ENCODE data around the gene MAD2L2.

Gene MAD2L2

DNA sequence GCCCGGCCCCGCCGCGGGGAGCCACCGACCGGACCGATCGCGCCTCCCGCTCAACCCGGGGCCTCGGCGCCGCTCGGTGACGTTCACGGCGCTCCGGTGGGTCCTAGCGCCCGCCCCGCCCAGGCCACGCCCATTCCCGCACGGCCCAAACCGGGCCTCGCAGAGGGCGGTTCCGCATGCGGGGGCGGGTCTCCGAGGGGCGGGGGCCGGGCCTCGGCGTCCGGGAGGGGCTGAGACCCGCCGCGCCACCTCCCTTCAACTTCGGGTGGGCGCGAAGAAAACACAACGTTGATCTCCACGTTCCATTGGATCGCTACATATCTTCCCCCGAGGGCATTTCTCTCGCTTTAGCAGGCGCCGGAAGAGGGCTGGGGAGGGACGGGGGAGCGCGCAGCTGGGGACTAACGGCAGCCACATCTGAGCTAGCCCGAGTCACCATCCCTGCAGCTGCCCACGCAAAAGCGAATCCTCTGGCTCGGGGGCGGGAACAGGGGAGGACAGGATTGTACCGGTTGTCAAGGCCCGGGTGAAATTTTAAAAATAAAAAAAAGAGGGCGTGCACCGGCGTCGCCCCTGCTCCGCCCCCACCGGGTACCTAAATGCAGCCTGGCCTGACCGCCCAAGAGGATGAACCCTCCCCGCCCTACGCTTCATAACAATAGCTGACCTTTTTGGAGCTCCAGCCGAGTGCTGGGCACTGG, at the start of gene MAD2L2:
TSS of gene MAD2L2 (minus strand) at position 78 of the 701 bp plus-strand sequence. CDS start 547 bp downstream, outside the sequence.
- DNase-seq = peak; percentile 84

DNA sequence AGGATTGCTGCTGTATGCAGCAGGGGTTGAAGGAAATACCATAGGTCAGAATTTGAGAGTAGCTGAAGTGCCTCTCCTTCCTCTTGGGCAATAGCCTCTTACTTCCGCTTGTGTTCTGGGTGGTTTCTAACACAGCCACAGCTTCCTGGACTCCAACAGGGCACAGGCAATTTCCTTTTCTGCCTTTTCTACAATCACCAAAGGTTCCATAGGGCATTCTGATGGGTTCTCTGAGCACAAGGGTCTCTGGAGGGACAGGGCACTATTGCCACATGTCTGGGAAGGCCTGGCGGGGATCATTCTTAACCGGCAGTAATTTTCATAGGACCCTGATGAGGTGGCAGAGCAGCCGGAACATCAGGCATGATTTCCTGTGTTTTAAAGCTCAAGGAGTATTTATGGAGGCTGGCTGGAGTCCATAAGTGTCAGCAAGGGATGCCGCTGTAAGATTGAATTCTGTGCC, 49.5 kb upstream of the MAD2L2 start:
- peak; percentile 89 for DNase-seq

DNA sequence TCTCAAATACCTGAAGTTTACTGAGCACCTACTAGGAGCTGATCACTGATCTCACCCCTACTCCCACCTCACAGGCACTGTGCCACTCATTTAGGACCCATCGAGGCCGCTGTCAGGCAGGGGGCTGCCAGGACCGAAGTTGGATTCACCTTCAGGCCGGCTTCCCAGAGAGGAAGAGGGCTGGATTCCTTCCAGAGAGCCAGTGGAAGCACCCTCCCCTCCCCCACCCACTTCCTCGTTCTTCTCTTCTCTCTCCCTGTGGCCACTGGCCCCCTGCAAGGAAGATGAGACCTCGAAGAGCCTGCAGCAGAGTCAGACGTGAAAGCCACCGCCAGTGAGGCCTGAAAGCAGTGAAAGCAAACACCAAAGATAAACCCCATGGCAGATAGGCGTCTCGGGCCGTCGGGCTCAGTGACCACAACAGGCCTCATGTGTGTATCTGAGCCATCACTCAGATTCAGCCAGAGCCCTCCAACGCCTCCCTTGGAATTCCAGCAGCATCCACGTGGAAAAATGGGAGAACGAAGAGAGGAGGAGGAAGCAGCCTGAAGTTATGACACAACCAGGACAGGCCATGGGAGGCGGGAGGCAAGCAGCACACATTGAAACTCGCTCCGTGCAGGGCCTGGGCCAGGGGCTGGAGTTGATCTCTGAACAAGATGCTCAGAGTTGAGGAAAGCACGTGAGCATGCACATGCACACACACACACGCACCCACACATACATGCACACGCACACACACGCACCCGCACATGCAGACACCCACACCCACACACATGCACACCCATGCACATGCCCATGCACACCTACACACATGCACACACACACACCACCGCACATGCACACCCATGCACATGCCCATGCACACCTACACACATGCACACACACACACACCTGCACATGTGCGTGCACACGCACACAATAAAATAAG, 48.8 kb upstream of the MAD2L2 start:
- DNase-seq = no peak

DNA sequence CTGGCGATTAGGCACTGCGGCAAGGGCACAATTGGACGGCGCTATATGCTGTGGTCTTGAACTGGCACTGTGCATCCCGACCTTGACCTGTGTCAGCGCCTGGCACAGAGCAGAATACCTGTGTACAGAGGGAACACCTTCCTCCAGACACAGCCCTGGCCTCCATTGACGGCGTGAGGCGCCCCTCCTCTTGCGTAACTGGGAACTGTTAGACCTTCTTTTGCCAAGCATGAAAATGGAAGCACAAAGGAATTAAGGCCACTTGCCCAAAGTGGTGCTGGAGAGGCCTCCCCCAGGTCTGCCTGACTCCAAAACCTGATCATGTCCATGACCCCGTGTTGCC, 48.2 kb upstream of the MAD2L2 start:
- DNase-seq = no peak

DNA sequence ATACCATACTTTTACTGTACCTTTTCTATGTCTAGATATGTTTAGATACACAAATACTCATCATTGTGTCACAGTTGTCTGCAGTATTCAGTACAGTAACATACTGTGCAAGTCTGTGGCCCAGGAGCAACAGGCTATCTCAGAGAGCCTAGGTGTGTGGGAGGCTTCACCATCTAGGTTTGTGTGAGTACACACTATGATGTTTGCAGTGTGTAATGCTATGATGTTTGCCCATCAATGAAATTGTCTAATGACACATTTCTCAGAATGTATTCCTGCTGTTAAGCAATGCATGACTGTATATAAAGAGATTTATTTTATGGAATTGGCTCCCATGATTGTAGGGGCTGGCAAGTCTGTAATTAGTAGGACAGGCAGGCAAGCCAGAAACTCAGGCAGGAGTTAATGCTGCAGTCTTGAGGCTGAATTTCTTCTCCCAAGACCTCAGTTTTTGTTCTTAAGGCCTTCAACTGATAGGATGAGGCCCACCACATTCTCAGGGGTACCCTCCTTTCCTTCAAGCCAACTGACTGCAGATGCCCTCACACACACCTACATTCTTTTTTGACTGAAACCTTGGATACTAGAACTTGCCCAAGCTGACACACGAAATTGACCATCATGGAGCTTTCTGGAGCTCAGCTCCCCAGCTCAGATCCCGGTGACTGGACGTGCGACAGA, 47.3 kb upstream of the MAD2L2 start:
- no peak for DNase-seq

DNA sequence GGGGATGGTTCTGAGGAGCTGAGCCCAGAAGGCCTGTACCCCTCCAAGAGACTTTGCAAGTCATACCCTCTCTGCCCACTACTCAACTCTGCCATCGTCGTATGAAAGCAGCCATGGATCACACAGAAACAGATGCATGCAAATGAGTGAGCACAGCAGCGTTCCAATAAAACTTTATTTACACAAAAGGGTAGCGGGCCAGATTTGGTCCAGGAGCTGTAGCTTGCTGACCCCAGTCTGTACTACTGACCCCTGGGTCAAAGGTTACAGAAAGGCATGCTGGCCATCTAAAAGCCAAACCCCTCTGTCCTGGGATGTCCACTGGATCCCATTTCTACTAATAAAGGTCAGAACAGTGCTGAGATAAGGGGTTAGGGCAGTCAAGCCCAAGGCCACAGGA, 46.2 kb upstream of the MAD2L2 start:
- no peak for DNase-seq

DNA sequence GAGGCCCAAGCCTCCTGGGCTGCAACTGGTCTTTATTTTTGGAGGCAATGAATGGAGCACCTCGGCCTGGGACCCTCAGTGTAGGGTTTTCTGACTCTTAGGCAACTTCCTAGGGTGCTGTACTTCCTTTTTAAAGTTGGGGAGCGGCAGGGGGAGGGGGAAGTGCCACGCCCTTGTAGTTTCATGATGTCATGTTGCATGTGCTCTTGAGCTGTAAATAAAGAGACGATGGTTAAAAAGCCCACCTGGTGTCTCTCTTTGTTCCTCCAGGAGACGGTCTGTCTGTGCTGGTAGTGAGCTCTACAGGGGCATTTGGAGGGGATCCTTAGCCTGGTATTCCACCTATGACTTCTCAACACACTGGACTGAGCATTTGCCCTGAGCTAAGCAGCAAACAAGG, 44.7 kb upstream of the MAD2L2 start:
- peak; percentile 59 for DNase-seq

DNA sequence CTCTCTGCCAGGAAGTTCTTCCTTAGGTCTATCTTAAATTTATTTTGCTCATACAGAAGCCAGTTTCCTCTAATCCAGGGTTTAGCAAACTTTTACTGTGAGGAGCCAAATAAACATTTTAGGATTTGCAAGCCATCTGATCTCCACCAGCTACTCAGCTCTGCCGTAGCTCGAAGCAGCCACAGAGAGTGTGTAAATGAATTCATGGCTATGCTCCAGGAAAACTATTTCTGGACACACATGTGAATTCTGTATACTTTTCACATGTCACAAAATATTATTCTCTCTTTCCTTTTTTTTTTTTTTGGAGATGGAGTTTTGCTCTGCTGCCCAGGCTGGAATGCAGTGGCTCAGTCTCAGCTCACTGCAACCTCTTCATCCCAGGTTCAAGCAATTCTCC, 41.6 kb upstream of the MAD2L2 start:
- no peak for DNase-seq

DNA sequence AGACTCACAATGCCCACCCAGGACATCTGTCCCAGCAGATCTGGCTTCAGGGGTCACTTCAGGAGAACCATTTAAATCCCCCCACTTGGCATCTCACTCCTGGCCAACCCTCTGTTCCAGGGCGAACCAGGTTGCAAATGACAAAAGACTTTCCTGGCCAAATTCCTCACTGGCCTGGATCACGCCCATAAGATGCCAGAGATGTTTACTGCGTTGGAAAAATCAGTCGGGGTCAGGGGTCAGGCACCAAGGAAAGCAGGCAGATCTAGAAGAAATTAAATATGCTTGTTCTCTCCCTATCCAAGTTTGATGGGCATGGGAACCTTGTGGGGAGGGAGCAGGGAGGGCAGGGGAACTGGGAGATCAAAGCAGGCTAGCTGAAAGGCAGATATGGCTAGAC, 40.4 kb upstream of the MAD2L2 start:
- DNase-seq = no peak

DNA sequence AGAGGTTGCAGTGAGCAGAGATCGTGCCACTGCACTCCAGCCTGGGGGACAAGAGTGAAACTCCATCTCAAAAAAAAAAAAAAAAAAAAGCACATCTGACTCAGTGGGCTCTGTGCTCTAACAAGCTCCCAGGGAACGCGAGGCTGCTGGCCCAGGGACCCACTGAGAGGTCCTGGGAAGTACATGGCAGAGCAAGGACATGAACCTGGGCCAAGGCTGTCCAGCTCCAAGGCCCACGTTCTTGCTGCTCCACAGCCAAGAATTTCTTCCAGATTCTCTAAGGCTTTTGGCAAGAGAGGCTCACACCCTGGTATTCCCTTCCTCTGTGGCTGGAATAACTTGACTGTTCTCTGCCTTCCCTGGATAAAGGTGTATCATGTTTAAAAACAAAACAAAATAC, 39.6 kb upstream of the MAD2L2 start:
- no peak for DNase-seq

DNA sequence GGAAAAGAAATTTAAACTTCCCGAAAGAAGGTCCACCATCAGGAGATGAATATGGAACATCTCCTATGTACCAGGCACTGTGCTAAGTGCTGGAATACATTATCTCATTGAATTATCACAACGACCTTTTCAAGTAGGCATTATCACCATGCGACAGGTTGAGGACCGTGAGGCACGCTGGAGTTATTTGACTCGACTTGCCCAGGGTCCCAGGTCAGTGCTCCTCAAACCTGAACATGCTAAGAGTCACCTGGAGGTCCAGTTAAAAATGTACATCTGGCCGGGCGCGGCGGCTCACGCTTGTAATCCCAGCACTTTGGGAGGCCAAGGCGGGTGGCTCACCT, 39.1 kb upstream of the MAD2L2 start:
- no peak for DNase-seq

DNA sequence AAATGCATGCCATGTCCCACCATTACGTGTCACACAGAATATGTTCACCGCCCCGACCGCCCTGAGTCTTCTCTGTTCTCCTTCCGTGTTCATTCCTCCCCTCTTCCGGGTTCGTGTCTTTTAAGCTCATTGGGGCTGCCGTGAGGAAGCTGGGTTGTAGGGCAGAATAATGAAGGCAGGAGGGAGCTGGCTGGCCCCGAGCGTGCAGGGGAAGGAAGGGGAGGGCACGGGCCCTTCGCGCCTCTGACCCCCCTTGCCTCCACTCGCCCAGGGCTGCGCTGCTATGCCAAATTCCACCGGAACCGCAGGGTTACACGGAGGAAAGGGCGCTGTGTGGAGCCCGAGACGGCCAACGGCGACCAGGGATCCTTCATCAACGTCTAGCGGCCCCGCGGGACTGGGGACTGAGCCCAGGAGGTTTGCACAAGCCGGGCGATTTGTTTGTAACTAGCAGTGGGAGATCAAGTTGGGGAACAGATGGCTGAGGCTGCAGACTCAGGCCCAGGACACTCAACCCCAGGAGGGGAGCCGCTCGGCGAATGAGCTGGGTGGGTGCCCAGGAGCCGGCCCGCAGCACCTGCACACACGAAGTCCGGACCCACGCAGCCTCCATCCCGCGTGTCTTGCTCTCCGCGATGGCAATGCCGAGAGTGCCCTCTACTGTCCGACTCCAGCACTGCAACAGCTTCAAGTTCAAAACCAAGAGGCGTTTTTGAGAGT, 38.5 kb upstream of the MAD2L2 start:
- DNase-seq = peak; percentile 78

DNA sequence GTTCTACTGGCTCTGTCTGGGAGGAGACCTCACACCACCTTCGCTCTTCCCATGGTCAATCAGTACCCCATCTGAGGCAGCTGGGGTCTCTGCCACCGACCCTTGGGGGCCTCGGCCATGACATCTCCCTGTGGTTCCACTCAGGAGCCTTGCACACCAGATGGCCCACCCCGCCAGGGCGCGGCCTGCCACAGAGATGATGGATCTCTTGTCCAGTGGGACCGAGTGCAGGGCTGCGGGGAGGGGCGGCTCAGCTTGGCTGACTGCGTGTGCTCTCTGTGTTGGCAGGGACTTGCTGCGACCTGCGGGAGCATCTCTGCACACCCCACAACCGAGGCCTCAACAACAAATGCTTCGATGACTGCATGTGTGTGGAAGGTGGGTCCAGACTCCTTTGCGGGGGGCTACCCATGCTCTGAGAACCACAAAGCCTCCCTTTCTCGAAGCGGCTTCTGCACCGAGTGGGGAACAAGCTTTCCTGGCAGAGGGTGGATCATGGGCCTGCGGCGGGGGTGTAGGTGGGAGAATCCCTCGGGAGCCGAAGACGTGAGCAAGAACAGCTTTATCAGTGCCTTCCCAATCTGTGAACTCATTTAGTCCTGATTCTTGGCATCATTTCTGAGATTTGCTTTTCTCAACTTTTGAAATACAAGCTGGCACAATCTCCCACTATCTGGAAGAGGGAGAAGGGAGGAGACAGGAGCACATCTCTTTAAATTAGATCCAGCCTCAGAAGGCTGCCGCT, 34.1 kb upstream of the MAD2L2 start:
- no peak for DNase-seq

DNA sequence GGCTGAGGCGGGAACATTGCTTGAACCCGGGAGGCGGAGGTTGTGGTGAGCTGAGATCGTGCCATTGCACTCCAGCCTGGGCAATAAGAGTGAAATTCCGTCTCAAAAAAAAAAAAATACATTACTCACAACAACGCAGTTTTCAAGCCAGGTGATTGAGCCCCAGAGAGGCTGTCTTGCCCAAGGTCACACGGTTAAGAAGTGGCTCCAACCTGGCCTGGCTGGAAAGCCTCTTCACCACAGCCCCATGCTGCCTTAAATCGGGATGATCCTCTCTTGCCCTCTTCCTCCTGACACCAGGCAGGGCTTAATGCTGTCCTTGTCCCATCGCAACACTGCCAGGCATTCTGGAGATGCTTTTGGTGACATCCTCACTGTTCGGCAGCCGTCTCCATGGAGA, 32.1 kb upstream of the MAD2L2 start:
- DNase-seq = no peak

DNA sequence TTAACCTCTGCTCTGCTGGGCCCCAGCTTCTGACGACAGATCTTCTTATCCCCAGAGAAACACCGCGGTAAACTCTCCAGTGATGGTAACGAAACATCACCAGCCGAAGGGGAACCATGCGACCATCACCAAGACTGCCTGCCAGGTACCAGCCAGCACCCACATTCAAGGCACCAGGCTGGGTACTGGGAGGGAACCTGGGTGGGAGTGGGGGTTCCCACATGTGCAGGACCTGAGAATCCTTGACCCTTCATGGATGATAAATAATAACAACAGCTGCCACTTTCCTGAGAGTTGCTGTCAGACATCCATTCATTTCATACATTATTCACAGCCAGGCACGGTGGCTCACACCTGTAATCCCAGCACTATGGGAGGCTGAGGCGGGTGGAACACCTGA, 31.3 kb upstream of the MAD2L2 start:
- no peak for DNase-seq

DNA sequence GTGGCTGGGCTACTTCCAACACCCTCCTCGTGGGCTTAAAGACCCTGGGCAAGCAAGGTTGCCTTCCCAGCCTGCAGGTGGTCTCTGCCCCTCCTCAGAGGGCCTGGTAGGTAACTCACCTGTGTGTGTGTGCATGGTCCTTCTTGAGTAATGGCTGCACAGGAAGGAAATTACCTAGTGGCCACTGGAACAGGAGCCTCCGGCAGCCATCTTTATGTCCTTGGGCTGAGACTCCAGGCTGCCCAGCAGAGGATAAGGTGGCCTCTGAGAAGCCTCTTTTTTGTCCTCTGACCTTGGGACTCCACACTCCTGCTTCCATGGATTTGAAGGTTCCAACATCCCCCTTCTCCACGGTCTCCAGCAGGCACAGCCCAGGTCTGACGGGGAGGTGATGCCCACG, 30.5 kb upstream of the MAD2L2 start:
- no peak for DNase-seq

DNA sequence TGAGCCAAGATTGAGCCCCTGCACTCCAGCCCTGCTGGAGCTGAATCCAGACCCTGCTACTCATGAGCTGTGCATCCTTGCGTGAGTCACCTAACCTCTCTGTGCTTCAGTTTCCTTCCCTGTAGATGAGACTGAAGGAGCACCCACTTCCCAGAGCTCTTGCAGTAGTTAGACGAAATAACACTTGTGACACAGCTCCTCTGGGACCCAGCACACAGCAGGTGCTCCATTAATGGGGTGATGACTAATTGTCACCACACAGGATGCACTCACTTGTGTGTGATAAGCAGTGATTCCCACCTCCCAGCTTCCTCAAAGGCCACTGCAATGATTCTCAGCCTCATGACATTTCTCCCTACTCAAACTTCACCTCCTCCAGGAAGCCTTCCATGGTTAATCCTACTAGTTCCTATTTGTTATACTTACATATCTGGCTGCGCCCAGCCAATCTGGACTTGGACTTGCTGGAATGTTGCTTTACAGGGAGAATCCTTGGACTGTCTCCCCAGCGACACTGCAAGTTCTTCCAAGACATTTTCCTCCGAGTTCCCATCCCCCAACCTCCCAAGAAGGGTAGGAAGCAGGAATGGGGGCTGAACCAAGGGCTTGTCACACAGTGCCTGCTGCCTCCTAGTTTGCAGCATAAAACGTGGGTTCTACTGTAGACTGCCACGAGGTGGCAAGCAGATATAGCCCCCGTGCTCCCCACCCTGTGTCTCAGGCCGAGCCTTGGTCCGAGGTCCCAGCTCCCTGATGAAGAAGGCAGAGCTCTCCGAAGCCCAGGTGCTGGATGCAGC, 27.8 kb upstream of the MAD2L2 start:
- peak; percentile 86 for DNase-seq

DNA sequence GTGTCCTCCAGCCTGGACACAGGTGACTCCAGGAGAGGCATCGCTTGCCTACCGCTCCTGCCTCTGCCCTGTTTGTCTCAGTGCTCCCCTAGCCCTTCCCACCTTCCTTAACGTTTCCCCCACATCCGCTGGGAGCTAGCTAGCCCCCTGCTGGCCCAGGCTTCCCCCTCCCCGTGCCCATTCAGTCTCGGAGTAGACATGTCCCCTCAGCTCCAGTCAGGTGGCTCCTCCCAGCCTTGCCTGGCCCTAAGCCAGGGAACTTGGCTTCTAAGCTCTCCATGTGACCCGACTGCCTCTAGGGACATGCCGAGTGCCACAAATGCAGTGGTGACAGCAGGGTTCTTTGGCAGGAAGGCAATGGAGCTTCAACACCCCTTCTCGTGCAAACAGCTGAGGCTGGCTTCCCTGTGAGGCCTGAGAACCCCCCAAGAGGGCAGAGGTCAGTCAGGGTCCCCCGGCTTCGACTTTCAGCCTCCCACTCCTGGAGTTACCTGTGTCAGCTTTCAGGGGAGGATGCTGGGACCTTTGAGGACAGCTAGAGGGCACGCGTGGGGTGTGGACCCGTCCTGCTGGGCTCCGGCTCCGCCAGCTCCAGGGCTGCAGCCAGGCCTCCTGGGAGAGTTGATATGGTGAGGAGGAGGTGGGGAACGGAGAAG, 26.8 kb upstream of the MAD2L2 start:
- DNase-seq = no peak

DNA sequence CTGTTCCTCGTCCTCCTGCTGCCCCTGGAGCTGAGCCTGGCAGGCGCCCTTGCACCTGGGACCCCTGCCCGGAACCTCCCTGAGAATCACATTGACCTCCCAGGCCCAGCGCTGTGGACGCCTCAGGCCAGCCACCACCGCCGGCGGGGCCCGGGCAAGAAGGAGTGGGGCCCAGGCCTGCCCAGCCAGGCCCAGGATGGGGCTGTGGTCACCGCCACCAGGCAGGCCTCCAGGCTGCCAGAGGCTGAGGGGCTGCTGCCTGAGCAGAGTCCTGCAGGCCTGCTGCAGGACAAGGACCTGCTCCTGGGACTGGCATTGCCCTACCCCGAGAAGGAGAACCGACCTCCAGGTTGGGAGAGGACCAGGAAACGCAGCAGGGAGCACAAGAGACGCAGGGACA, 25.3 kb upstream of the MAD2L2 start:
- DNase-seq = no peak

DNA sequence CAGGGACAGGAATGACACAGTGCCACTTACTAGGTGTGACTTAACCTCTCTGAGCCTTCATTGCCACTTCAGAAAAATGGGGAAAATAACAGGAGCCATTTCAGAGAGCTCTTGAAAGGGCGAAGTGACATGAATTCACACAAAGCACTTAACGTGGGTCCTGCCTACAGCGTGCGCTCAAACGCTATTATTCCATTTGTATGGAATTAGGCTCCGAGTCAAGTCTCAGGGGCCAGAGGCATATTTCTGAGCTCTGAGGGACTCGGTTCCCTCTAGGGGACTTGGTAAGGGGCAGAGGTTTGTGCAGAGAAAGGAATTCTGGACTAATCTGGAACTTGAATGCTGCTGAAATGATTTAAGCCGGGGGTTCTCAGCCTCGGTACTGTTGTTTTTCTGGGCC, 24.6 kb upstream of the MAD2L2 start:
- no peak for DNase-seq

Measured in inflammatory macrophage treated with lipopolysaccharide for 4 hours (primary cell).